ENCODE results near the gene RASA1.

GRCh38 chr5:87266914-87267573, 639 bp upstream of the RASA1 start:
- TF ChIP-seq CTCF (IDR thresholded peaks at IDR 0.05) (no peak), POLR2A (IDR thresholded peaks at IDR 0.05) (no peak)
